Osteoblast (primary cell): Measurements from ENCODE around the gene WDR19. TPM values are rescaled to one million over a fixed set of nuclear protein-coding genes. Genes with fewer than 3 reads are reported as not detected.
A peak's percentile ranks its signal among the peaks of the same experiment; 100 is the strongest.

ENCODE experiments used
- DNase-seq: peaks from one replicate; pipeline ENCODE4 v3.0.0; 2011; ENCODE audit warnings: low spot score, mixed read lengths; ENCODE audit not compliant: insufficient read length; ENCODE audit errors: missing footprints
- H2AFZ ChIP-seq: 2 replicates; pipeline ENCODE4 v1.6.0; 2011; ENCODE audit warnings: mild to moderate bottlenecking, low read length
- H3K27ac ChIP-seq: 2 replicates; pipeline ENCODE4 v1.5.1; 2011; ENCODE audit warnings: mild to moderate bottlenecking, low read depth, low read length, moderate library complexity
- H3K27me3 ChIP-seq: 2 replicates; pipeline ENCODE4 v1.6.0; 2012; ENCODE audit warnings: mild to moderate bottlenecking, control low read depth, inconsistent platforms, low read length, moderate library complexity; ENCODE audit not compliant: insufficient read depth
- H3K36me3 ChIP-seq: 2 replicates; pipeline ENCODE4 v1.5.1; 2011; ENCODE audit warnings: mild to moderate bottlenecking, low read length, control low read depth, moderate library complexity; ENCODE audit not compliant: insufficient read depth
- H3K4me1 ChIP-seq: 2 replicates; pipeline ENCODE4 v1.5.1; 2011; ENCODE audit warnings: mild to moderate bottlenecking, low read length, control low read depth, moderate library complexity; ENCODE audit not compliant: insufficient read depth
- H3K4me2 ChIP-seq: 2 replicates; pipeline ENCODE4 v1.6.0; 2011; ENCODE audit warnings: mild to moderate bottlenecking, low read length; ENCODE audit not compliant: insufficient read depth
- H3K4me3 ChIP-seq: fragments of 200-600 bp; sonication (generic); 3 replicates; pipeline ENCODE4 v1.5.1; 2012; ENCODE audit warnings: mild to moderate bottlenecking, low read length, inconsistent platforms; ENCODE audit not compliant: insufficient read depth
- H3K79me2 ChIP-seq: 2 replicates; pipeline ENCODE4 v1.6.0; 2012; ENCODE audit warnings: mild to moderate bottlenecking, low read length, control low read depth, inconsistent platforms; ENCODE audit not compliant: insufficient read depth
- H3K9me3 ChIP-seq: 2 replicates; pipeline ENCODE4 v1.5.1; 2011; ENCODE audit warnings: low read depth, low read length, control low read depth
- H4K20me1 ChIP-seq: 2 replicates; pipeline ENCODE4 v1.6.0; 2012; ENCODE audit warnings: mild to moderate bottlenecking, low read length, control low read depth; ENCODE audit not compliant: insufficient read depth
- total RNA-seq: library from RNA; depleted of rRNA; stranded (reverse); fragments of >200 nt; gene quantifications from 2 replicates; pipeline ENCODE4 v1.2.3, GENCODE V29; 2012
- TF ChIP-seq, protein P1 (sequence below): IDR thresholded peaks from 2 replicates; pipeline ENCODE4 v1.5.1; 2011; ENCODE audit warnings: mild to moderate bottlenecking, low read depth, low read length, moderate library complexity; ENCODE audit errors: extremely low read depth

WDR19 gene
- total RNA-seq, 1 donor: 47.0 TPM

DNA sequence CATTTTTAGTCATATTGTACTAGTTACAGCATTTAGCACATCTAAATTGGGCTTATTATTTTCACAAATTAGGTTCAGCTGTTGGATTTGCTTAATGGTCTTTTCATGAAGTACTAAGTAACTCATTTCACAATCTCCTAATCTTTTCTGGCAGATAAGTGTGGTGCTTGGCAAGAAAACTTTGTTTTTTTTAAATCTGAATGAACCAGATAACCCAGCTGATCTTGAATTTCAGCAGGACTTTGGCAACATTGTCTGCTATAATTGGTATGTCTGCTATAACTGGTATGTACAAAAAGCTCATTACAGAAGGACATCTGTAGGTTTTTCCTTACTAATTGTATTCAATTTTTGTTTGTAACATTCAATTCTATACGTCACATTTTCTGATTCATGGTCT, 22.7 kb downstream of the WDR19 start:
- H2AFZ ChIP-seq: no peak overlapping the region
- no peak overlapping the region for H3K27ac ChIP-seq
- H3K79me2 ChIP-seq: no peaks in the 10 kb centered on the region
- DNase-seq: no peak
- H3K36me3 ChIP-seq: peaks cover 9% of the 10 kb centered on the region
- no peak overlapping the region for H3K4me3 ChIP-seq
- no peaks in the 10 kb centered on the region for H3K27me3 ChIP-seq
- H3K9me3 ChIP-seq: no peaks in the 10 kb centered on the region
- TF ChIP-seq, protein P1, sequence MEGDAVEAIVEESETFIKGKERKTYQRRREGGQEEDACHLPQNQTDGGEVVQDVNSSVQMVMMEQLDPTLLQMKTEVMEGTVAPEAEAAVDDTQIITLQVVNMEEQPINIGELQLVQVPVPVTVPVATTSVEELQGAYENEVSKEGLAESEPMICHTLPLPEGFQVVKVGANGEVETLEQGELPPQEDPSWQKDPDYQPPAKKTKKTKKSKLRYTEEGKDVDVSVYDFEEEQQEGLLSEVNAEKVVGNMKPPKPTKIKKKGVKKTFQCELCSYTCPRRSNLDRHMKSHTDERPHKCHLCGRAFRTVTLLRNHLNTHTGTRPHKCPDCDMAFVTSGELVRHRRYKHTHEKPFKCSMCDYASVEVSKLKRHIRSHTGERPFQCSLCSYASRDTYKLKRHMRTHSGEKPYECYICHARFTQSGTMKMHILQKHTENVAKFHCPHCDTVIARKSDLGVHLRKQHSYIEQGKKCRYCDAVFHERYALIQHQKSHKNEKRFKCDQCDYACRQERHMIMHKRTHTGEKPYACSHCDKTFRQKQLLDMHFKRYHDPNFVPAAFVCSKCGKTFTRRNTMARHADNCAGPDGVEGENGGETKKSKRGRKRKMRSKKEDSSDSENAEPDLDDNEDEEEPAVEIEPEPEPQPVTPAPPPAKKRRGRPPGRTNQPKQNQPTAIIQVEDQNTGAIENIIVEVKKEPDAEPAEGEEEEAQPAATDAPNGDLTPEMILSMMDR: no peak
- no peak overlapping the region for H3K4me2 ChIP-seq
- no peaks in the 10 kb centered on the region for H4K20me1 ChIP-seq
- no peaks in the 10 kb centered on the region for H3K4me1 ChIP-seq

DNA sequence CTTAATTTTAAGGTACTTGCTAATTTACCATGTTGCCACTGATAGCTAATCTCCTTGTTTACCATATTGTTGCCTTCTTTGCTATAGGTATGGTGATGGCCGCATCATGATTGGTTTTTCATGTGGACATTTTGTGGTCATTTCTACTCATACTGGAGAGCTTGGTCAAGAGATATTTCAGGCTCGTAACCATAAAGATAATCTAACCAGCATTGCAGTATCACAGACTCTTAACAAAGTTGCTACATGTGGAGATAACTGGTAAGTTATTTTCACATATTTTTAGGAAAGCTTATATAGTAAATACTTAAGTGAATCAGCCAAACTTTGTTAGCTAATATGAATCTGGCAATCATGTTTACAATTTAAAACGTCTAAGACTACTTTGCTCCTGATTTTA, 23.1 kb downstream of the WDR19 start:
- H3K4me1 ChIP-seq: no peaks in the 10 kb centered on the region
- H2AFZ ChIP-seq: no peak overlapping the region
- no peaks in the 10 kb centered on the region for H3K27me3 ChIP-seq
- peaks cover 9% of the 10 kb centered on the region for H3K36me3 ChIP-seq
- H4K20me1 ChIP-seq: no peaks in the 10 kb centered on the region
- no peak overlapping the region for H3K27ac ChIP-seq
- no peaks in the 10 kb centered on the region for H3K9me3 ChIP-seq
- TF ChIP-seq, protein P1: no peak
- no peak overlapping the region for H3K4me2 ChIP-seq
- no peak for DNase-seq
- no peaks in the 10 kb centered on the region for H3K79me2 ChIP-seq
- no peak overlapping the region for H3K4me3 ChIP-seq

DNA sequence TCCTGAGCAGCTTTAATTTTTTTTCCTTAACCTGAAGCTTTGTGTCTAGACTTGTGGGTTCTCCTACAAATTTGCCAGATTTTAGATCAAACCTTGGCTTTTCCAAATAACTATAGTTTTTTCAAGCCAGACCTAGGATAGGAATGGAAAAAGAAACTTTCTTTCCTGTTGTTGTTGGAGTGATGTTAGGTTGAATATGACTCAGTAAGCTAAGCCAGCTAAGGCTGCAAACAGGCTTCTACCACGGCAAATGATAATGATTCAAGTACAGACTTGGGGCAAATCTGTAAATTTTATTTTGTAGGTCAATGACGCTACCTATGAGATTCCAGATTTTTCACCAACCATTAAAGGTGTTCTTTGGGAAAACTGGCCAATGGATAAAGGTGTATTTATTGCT, 45.6 kb downstream of the WDR19 start:
- DNase-seq: peak; percentile 14
- no peaks in the 10 kb centered on the region for H3K27me3 ChIP-seq
- H2AFZ ChIP-seq: peak overlapping the region; percentile 19
- H3K4me2 ChIP-seq: peak overlapping the region; percentile 17
- no peaks in the 10 kb centered on the region for H3K79me2 ChIP-seq
- H3K27ac ChIP-seq: no peak overlapping the region
- H4K20me1 ChIP-seq: no peaks in the 10 kb centered on the region
- H3K4me1 ChIP-seq: peaks cover 11% of the 10 kb centered on the region
- no peaks in the 10 kb centered on the region for H3K36me3 ChIP-seq
- TF ChIP-seq, protein P1: no peak
- H3K4me3 ChIP-seq: no peak overlapping the region
- no peaks in the 10 kb centered on the region for H3K9me3 ChIP-seq

DNA sequence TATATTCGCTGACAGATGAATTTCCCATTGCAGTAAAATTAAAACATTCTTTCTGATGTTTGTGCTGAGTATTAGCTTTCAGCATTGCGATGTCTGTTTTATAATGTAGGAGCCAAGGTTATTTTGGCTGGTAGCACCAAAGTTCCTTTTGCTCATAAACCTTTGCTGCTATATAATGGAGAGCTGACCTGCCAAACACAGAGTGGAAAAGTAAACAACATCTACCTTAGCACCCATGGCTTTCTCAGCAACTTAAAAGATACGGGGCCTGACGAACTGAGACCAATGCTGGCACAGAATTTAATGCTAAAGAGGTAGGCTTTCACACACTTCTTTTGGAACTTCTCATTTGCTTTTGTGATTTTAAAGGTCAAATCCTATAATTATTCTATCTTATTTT, 46.0 kb downstream of the WDR19 start:
- TF ChIP-seq, protein P1: no peak
- H3K27ac ChIP-seq: no peak overlapping the region
- H3K4me1 ChIP-seq: peaks cover 11% of the 10 kb centered on the region
- no peaks in the 10 kb centered on the region for H3K9me3 ChIP-seq
- DNase-seq: no peak
- no peaks in the 10 kb centered on the region for H3K27me3 ChIP-seq
- H3K79me2 ChIP-seq: no peaks in the 10 kb centered on the region
- H4K20me1 ChIP-seq: no peaks in the 10 kb centered on the region
- H3K36me3 ChIP-seq: no peaks in the 10 kb centered on the region
- no peak overlapping the region for H3K4me3 ChIP-seq
- H3K4me2 ChIP-seq: peak overlapping the region; percentile 17
- H2AFZ ChIP-seq: peak overlapping the region; percentile 19
